Pulmonary artery endothelial cell (primary cell): ENCODE measurements around the gene SH3BP5L. TPM values are rescaled to one million over a fixed set of nuclear protein-coding genes. Genes with fewer than 3 reads are reported as not detected.

Experiments used
- DNase-seq: peaks from one replicate; pipeline ENCODE4 v3.0.0-alpha.2; 2011; ENCODE audit warnings: low read depth, low spot score
- total RNA-seq: library from RNA; depleted of rRNA; stranded (reverse); fragments of >200 nt; gene quantifications from 2 replicates; pipeline ENCODE4 v1.2.3, GENCODE V29; 2014

Gene SH3BP5L
- total RNA-seq: 27.2 and 34.8 TPM in 2 replicates

GRCh38 chr1:248825909-248826760, at the start of gene SH3BP5L:
SH3BP5L (minus strand) TSS chr1:248825915; CDS start chr1:248824935, 980 bp downstream.
- DNase-seq: peak; percentile 88

GRCh38 chr1:248873993-248874533, 48.3 kb upstream of the SH3BP5L start:
- peak; percentile 49 for DNase-seq

GRCh38 chr1:248873409-248873992, 47.8 kb upstream of the SH3BP5L start:
- peak; percentile 77 for DNase-seq

GRCh38 chr1:248872752-248873408, 47.2 kb upstream of the SH3BP5L start:
- no peak for DNase-seq

- no peak for DNase-seq
Observed at GRCh38 chr1:248871837-248872401, 46.2 kb upstream of the SH3BP5L start.

- DNase-seq: no peak
Observed at GRCh38 chr1:248862998-248863881, 37.5 kb upstream of the SH3BP5L start.

GRCh38 chr1:248862695-248862997, 36.9 kb upstream of the SH3BP5L start:
- no peak for DNase-seq

- no peak for DNase-seq
Observed at GRCh38 chr1:248861616-248862015, 35.9 kb upstream of the SH3BP5L start.

- no peak for DNase-seq
Observed at GRCh38 chr1:248860007-248860406, 34.3 kb upstream of the SH3BP5L start.

GRCh38 chr1:248858891-248859889, 33.5 kb upstream of the SH3BP5L start, which contains the start of gene ZNF692:
ZNF692 (minus strand) TSS chr1:248859085; CDS start chr1:248858309, 776 bp downstream.
- DNase-seq: peak; percentile 92

- DNase-seq: no peak
Observed at GRCh38 chr1:248858096-248858890, 32.6 kb upstream of the SH3BP5L start.

- no peak for DNase-seq
Observed at GRCh38 chr1:248857749-248858095, 32.0 kb upstream of the SH3BP5L start.

- no peak for DNase-seq
Observed at GRCh38 chr1:248857201-248857600, 31.5 kb upstream of the SH3BP5L start.

- no peak for DNase-seq
Observed at GRCh38 chr1:248856176-248856575, 30.5 kb upstream of the SH3BP5L start.

- no peak for DNase-seq
Observed at GRCh38 chr1:248855580-248855979, 29.9 kb upstream of the SH3BP5L start.

- DNase-seq: no peak
Observed at GRCh38 chr1:248853663-248854375, 28.1 kb upstream of the SH3BP5L start.

GRCh38 chr1:248852481-248853405, 27.0 kb upstream of the SH3BP5L start:
- DNase-seq: no peak
